ENCODE results near the gene TENM3.

TENM3 gene

DNA sequence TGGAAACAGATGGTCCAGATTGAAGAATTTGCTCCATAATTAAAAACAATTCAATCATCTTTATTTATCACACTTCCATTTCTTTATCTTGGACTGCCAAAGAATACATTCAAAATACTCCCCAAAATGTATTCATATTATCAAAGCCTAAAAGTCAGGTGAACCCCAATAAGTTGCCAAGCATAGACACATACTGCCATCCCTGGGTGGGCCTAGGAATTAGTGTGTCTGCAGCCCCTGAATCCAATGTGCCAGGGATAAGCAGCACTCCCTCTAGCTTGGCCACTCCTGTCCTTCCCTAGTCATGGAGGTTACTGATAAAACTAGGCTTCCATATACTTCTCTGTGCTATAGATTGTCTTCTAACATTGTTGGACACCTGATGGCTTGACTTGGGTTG, 199.9 kb downstream of the TENM3 start:
- no peak overlapping the region for H3K9ac ChIP-seq (ENCODE audit: low read length)
- H3K36me3 ChIP-seq (ENCODE audit: control insufficient read depth, low read depth, low read length) = no peaks in the 10 kb centered on the region
- no peak overlapping the region for H3K27ac ChIP-seq (ENCODE audit: low read length)
- H3K27me3 ChIP-seq (ENCODE audit: control insufficient read depth, insufficient read depth, low read length) = peaks cover 18% of the 10 kb centered on the region
- H3K9me3 ChIP-seq (ENCODE audit: control insufficient read depth, low read depth, low read length) = no peaks in the 10 kb centered on the region
- no peak overlapping the region for H3K4me3 ChIP-seq (ENCODE audit: low read length)
- H3K4me1 ChIP-seq (ENCODE audit: control insufficient read depth, low read depth, low read length) = no peaks in the 10 kb centered on the region

DNA sequence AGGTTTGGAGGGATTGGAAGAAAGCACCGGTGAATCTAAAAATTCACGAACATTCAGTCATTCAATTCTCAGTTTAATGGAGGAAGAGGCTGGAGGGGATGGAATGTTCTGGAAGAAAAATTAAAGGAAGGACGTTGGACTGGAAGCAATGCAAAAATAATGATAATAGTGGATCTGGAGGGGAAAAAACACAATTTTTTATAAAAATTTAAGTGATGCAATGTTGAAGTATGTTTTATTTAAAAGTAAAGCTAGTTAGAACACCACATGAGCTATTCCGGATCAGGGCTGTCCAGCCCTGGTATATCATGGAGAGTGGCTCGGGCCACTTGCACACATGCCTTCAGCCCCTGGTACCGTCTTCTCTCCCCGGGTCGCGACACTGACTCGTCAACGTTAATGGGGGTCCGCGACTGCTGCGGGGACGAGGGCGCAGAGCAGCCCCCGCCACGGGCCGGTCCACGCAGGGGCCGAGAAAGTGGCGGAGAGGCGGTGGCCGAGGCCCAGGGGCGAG, 204.6 kb downstream of the TENM3 start:
- Histone ChIP-seq H3K36me3 (ENCODE audit: control insufficient read depth, low read depth, low read length) (no peaks in the 10 kb centered on the region), H3K4me3 (ENCODE audit: low read length) (peak overlapping the region; percentile 95), H3K9ac (ENCODE audit: low read length) (peak overlapping the region; percentile 56), H3K9me3 (ENCODE audit: control insufficient read depth, low read depth, low read length) (no peaks in the 10 kb centered on the region), H3K27ac (ENCODE audit: low read length) (no peak overlapping the region), H3K4me1 (ENCODE audit: control insufficient read depth, low read depth, low read length) (peaks cover 29% of the 10 kb centered on the region), H3K27me3 (ENCODE audit: control insufficient read depth, insufficient read depth, low read length) (peaks cover 18% of the 10 kb centered on the region)

GRCh38 chr4:182448281-182449151, 205.3 kb downstream of the TENM3 start:
- H3K27me3 ChIP-seq (ENCODE audit: control insufficient read depth, insufficient read depth, low read length) = peaks cover 18% of the 10 kb centered on the region
- peak overlapping the region; percentile 95 for H3K4me3 ChIP-seq (ENCODE audit: low read length)
- no peaks in the 10 kb centered on the region for H3K9me3 ChIP-seq (ENCODE audit: control insufficient read depth, low read depth, low read length)
- no peaks in the 10 kb centered on the region for H3K36me3 ChIP-seq (ENCODE audit: control insufficient read depth, low read depth, low read length)
- H3K9ac ChIP-seq (ENCODE audit: low read length) = peak overlapping the region; percentile 73
- no peak overlapping the region for H3K27ac ChIP-seq (ENCODE audit: low read length)
- peaks cover 33% of the 10 kb centered on the region for H3K4me1 ChIP-seq (ENCODE audit: control insufficient read depth, low read depth, low read length)

GRCh38 chr4:182449186-182449929, 206.2 kb downstream of the TENM3 start:
- Histone ChIP-seq H3K9me3 (ENCODE audit: control insufficient read depth, low read depth, low read length) (no peaks in the 10 kb centered on the region), H3K36me3 (ENCODE audit: control insufficient read depth, low read depth, low read length) (no peaks in the 10 kb centered on the region), H3K27me3 (ENCODE audit: control insufficient read depth, insufficient read depth, low read length) (peaks cover 18% of the 10 kb centered on the region), H3K4me3 (ENCODE audit: low read length) (peak overlapping the region; percentile 95), H3K4me1 (ENCODE audit: control insufficient read depth, low read depth, low read length) (peaks cover 40% of the 10 kb centered on the region), H3K9ac (ENCODE audit: low read length) (peak overlapping the region; percentile 73), H3K27ac (ENCODE audit: low read length) (peak overlapping the region; percentile 2)

DNA sequence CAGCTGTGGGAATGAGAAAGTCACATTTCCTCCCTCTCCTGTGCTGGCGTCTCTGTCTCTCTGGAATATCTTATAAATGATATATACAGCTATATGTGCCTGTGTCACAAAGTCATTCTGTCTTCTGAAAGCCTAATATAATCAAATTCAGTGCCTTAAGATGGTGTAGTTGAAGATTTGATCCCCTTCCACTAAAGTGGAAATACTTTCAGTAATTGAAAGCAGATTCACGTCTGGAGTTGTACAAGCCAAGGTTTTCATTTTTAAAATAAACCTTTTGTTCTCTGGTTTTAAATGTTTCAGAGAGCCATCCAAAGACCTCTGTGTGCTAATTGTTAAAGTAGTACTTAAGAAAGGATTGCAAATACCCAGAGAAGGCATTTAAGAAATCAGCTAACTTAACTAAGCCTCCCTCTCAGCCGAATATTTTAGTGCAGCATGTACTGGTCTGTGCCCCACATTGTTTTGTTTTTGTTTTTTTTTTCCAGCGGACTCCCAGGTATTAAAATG, 206.8 kb downstream of the TENM3 start:
- H3K9ac ChIP-seq (ENCODE audit: low read length) = peak overlapping the region; percentile 73
- peak overlapping the region; percentile 95 for H3K4me3 ChIP-seq (ENCODE audit: low read length)

DNA sequence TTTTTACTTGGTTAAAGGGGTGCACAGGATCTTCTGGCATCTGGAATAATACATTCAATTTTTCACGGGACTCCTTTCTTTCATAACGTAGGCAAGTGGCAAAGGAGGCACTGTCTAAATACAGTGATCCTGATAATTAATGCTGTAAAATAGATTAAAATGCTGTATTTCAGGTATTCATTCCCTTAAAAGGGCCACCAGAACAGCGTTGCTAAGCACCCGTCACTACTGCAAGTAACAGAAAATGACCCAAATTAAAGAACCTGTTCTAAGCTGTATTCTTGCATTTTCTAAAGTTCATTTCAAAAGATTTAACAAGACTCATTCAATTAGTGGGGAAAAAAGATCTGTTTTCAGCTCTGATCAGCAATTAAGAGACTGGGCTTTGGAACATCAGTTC, 208.2 kb downstream of the TENM3 start:
- H3K27me3 ChIP-seq (ENCODE audit: control insufficient read depth, insufficient read depth, low read length) = peaks cover 15% of the 10 kb centered on the region
- H3K9ac ChIP-seq (ENCODE audit: low read length) = no peak overlapping the region
- peak overlapping the region; percentile 95 for H3K4me3 ChIP-seq (ENCODE audit: low read length)
- no peaks in the 10 kb centered on the region for H3K36me3 ChIP-seq (ENCODE audit: control insufficient read depth, low read depth, low read length)
- H3K9me3 ChIP-seq (ENCODE audit: control insufficient read depth, low read depth, low read length) = no peaks in the 10 kb centered on the region
- H3K4me1 ChIP-seq (ENCODE audit: control insufficient read depth, low read depth, low read length) = peaks cover 44% of the 10 kb centered on the region
- H3K27ac ChIP-seq (ENCODE audit: low read length) = no peak overlapping the region

More for the DNA sequence above, 206.8 kb downstream of the TENM3 start:
- Histone ChIP-seq H3K27ac (ENCODE audit: low read length) (peak overlapping the region; percentile 2), H3K4me1 (ENCODE audit: control insufficient read depth, low read depth, low read length) (peaks cover 44% of the 10 kb centered on the region), H3K36me3 (ENCODE audit: control insufficient read depth, low read depth, low read length) (no peaks in the 10 kb centered on the region), H3K27me3 (ENCODE audit: control insufficient read depth, insufficient read depth, low read length) (peaks cover 18% of the 10 kb centered on the region), H3K9me3 (ENCODE audit: control insufficient read depth, low read depth, low read length) (no peaks in the 10 kb centered on the region)

- H3K27ac ChIP-seq (ENCODE audit: low read length) = no peak overlapping the region
- H3K4me1 ChIP-seq (ENCODE audit: control insufficient read depth, low read depth, low read length) = peaks cover 44% of the 10 kb centered on the region
- no peak overlapping the region for H3K9ac ChIP-seq (ENCODE audit: low read length)
- no peaks in the 10 kb centered on the region for H3K36me3 ChIP-seq (ENCODE audit: control insufficient read depth, low read depth, low read length)
- H3K9me3 ChIP-seq (ENCODE audit: control insufficient read depth, low read depth, low read length) = no peaks in the 10 kb centered on the region
- no peaks in the 10 kb centered on the region for H3K27me3 ChIP-seq (ENCODE audit: control insufficient read depth, insufficient read depth, low read length)
- no peak overlapping the region for H3K4me3 ChIP-seq (ENCODE audit: low read length)
Measured at GRCh38 chr4:182453830-182454229, 210.6 kb downstream of the TENM3 start.

GRCh38 chr4:182454440-182455013, 211.3 kb downstream of the TENM3 start:
- Histone ChIP-seq H3K9ac (ENCODE audit: low read length) (no peak overlapping the region), H3K4me1 (ENCODE audit: control insufficient read depth, low read depth, low read length) (peaks cover 44% of the 10 kb centered on the region), H3K36me3 (ENCODE audit: control insufficient read depth, low read depth, low read length) (no peaks in the 10 kb centered on the region)

GRCh38 chr4:182465114-182465513, 221.9 kb downstream of the TENM3 start:
- Histone ChIP-seq H3K9me3 (ENCODE audit: control insufficient read depth, low read depth, low read length) (no peaks in the 10 kb centered on the region), H3K27me3 (ENCODE audit: control insufficient read depth, insufficient read depth, low read length) (no peaks in the 10 kb centered on the region), H3K36me3 (ENCODE audit: control insufficient read depth, low read depth, low read length) (no peaks in the 10 kb centered on the region), H3K4me3 (ENCODE audit: low read length) (no peak overlapping the region), H3K27ac (ENCODE audit: low read length) (no peak overlapping the region), H3K9ac (ENCODE audit: low read length) (no peak overlapping the region), H3K4me1 (ENCODE audit: control insufficient read depth, low read depth, low read length) (peaks cover 8% of the 10 kb centered on the region)

More at GRCh38 chr4:182454440-182455013, 211.3 kb downstream of the TENM3 start:
- Histone ChIP-seq H3K27me3 (ENCODE audit: control insufficient read depth, insufficient read depth, low read length) (no peaks in the 10 kb centered on the region), H3K4me3 (ENCODE audit: low read length) (no peak overlapping the region), H3K9me3 (ENCODE audit: control insufficient read depth, low read depth, low read length) (no peaks in the 10 kb centered on the region), H3K27ac (ENCODE audit: low read length) (no peak overlapping the region)

- H3K36me3 ChIP-seq (ENCODE audit: control insufficient read depth, low read depth, low read length) = no peaks in the 10 kb centered on the region
- H3K27me3 ChIP-seq (ENCODE audit: control insufficient read depth, insufficient read depth, low read length) = no peaks in the 10 kb centered on the region
- H3K4me1 ChIP-seq (ENCODE audit: control insufficient read depth, low read depth, low read length) = peaks cover 14% of the 10 kb centered on the region
- no peaks in the 10 kb centered on the region for H3K9me3 ChIP-seq (ENCODE audit: control insufficient read depth, low read depth, low read length)
- no peak overlapping the region for H3K4me3 ChIP-seq (ENCODE audit: low read length)
- no peak overlapping the region for H3K9ac ChIP-seq (ENCODE audit: low read length)
- no peak overlapping the region for H3K27ac ChIP-seq (ENCODE audit: low read length)
Measured at GRCh38 chr4:182465979-182466378, 222.8 kb downstream of the TENM3 start.

DNA sequence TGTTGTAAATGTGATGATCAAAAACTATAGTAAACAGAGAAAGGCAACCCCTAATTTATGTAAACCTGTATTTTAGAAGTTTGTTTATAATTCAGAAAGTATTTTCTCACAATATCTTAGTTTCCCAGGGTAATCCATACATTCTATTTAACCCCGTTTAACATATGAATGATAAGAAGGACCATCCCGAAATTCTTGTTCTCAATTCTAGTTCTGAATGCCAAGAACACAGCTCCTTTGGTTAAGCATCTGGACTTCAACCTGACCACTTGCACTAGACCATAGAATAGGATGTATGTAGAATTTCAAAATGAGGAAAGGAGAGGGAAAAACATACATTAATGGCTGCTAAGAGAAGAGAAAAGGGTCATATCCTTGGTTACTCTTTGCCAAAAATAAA, 227.0 kb downstream of the TENM3 start:
- no peaks in the 10 kb centered on the region for H3K27me3 ChIP-seq (ENCODE audit: control insufficient read depth, insufficient read depth, low read length)
- H3K4me1 ChIP-seq (ENCODE audit: control insufficient read depth, low read depth, low read length) = peaks cover 9% of the 10 kb centered on the region
- H3K27ac ChIP-seq (ENCODE audit: low read length) = no peak overlapping the region
- no peak overlapping the region for H3K9ac ChIP-seq (ENCODE audit: low read length)
- peaks cover 6% of the 10 kb centered on the region for H3K9me3 ChIP-seq (ENCODE audit: control insufficient read depth, low read depth, low read length)
- no peaks in the 10 kb centered on the region for H3K36me3 ChIP-seq (ENCODE audit: control insufficient read depth, low read depth, low read length)
- no peak overlapping the region for H3K4me3 ChIP-seq (ENCODE audit: low read length)
